OCI-LY3 (cell line): ENCODE data around the gene REEP1.

Experiments used
- H2AFZ ChIP-seq: fragments of 200-600, 300-600 bp; shearing (Covaris generic); 2 replicates; pipeline ENCODE4 v1.6.0; 2014; ENCODE audit warnings: antibody characterized with exemption, low read depth, low read length
- H3K27ac ChIP-seq: fragments of 200-600, 300-600 bp; sonication (generic); 2 replicates; pipeline ENCODE4 v1.5.1; 2014; ENCODE audit warnings: mild to moderate bottlenecking, low read length, moderate library complexity, mixed read lengths
- H3K27me3 ChIP-seq: fragments of 200-600, 300-600 bp; sonication (generic); 2 replicates; pipeline ENCODE4 v1.6.1; 2014; ENCODE audit warnings: low read depth, low read length, mixed read lengths
- H3K36me3 ChIP-seq: fragments of 200-600, 300-600 bp; sonication (generic); replicated peaks from 2 replicates; pipeline ENCODE3; 2014; ENCODE audit warnings: low read depth, low read length, mixed read lengths
- H3K4me1 ChIP-seq: fragments of 300-600, 200-600 bp; sonication (generic); 2 replicates; pipeline ENCODE4 v1.6.1; 2014; ENCODE audit warnings: low read length, mixed read lengths
- H3K4me2 ChIP-seq: fragments of 200-600, 300-600 bp; sonication (generic); 2 replicates; pipeline ENCODE4 v1.6.1; 2014; ENCODE audit warnings: low read length, mixed read lengths
- H3K4me3 ChIP-seq: fragments of 300-600, 200-600 bp; sonication (generic); 2 replicates; pipeline ENCODE4 v1.5.1; 2014; ENCODE audit warnings: antibody characterized with exemption, mild to moderate bottlenecking, low read length, moderate library complexity
- H3K79me2 ChIP-seq: fragments of 300-600, 200-600 bp; shearing (Covaris generic); 2 replicates; pipeline ENCODE4 v1.6.1; 2014; ENCODE audit warnings: mild to moderate bottlenecking, low read length, mixed read lengths
- H3K9ac ChIP-seq: fragments of 300-600, 200-600 bp; shearing (Covaris generic); 2 replicates; pipeline ENCODE4 v1.6.0; 2014; ENCODE audit warnings: mild to moderate bottlenecking, low read length, moderate library complexity
- H3K9me3 ChIP-seq: fragments of 200-600, 300-600 bp; shearing (Covaris generic); 2 replicates; pipeline ENCODE4 v1.6.1; 2014; ENCODE audit warnings: low read length, mixed read lengths; ENCODE audit not compliant: insufficient read depth
- H4K20me1 ChIP-seq: fragments of 200-600, 300-600 bp; sonication (generic); 2 replicates; pipeline ENCODE4 v1.6.1; 2016; ENCODE audit warnings: low read length, mixed read lengths; ENCODE audit not compliant: insufficient read depth
- EZH2phosphoT487 ChIP-seq: fragments of 200-600 bp; shearing (Covaris generic); IDR thresholded peaks from 2 replicates; pipeline ENCODE4 v1.6.1; 2018; ENCODE audit warnings: antibody characterized with exemption, mixed run types, low read depth
- TF ChIP-seq, protein P1 (sequence below): fragments of 200-600, 300-600 bp; sonication (generic); IDR thresholded peaks from 2 replicates; pipeline ENCODE4 v1.5.1; 2014; ENCODE audit warnings: antibody characterized with exemption, low read length, low read depth

REEP1 gene

GRCh38 chr2:86243950-86244733 is 93.3 kb downstream of the REEP1 start:
- no peaks in the 10 kb centered on the region for H4K20me1 ChIP-seq
- H3K79me2 ChIP-seq, result no peaks in the 10 kb centered on the region
- no peak overlapping the region for H2AFZ ChIP-seq
- TF ChIP-seq, protein P1, sequence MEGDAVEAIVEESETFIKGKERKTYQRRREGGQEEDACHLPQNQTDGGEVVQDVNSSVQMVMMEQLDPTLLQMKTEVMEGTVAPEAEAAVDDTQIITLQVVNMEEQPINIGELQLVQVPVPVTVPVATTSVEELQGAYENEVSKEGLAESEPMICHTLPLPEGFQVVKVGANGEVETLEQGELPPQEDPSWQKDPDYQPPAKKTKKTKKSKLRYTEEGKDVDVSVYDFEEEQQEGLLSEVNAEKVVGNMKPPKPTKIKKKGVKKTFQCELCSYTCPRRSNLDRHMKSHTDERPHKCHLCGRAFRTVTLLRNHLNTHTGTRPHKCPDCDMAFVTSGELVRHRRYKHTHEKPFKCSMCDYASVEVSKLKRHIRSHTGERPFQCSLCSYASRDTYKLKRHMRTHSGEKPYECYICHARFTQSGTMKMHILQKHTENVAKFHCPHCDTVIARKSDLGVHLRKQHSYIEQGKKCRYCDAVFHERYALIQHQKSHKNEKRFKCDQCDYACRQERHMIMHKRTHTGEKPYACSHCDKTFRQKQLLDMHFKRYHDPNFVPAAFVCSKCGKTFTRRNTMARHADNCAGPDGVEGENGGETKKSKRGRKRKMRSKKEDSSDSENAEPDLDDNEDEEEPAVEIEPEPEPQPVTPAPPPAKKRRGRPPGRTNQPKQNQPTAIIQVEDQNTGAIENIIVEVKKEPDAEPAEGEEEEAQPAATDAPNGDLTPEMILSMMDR, result peak; percentile 26; the same call in 1 of the 2 replicates
- no peak for TF ChIP-seq EZH2phosphoT487
- H3K27me3 ChIP-seq, result no peaks in the 10 kb centered on the region
- H3K4me1 ChIP-seq, result peaks cover 54% of the 10 kb centered on the region
- no peak overlapping the region for H3K27ac ChIP-seq
- H3K36me3 ChIP-seq, result no peaks in the 10 kb centered on the region
- no peak overlapping the region; the same call in 1 of the 2 replicates for H3K9ac ChIP-seq
- H3K9me3 ChIP-seq, result no peaks in the 10 kb centered on the region
- peak overlapping the region; percentile 47 for H3K4me2 ChIP-seq
- H3K4me3 ChIP-seq, result peak overlapping the region; percentile 0; the same call in 1 of the 2 replicates

DNA sequence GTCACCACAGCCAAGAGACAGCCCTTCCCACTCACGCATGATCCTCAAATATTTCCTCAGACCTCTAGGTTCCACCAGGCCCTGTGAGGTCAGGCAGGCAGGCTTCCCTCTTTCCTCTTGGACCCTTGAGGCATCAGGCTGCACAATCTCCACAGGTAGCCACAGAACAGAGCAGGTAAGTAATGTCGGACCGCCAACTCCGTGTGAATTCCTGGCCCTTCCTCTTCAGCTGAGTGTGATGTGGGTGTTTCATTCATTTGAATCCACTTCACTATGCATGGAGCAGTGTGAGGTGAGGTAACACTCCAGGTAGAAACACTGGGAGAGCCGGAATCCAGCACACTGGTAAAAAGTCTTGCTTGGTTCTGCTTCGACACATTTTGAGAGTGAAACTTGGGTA is 94.2 kb downstream of the REEP1 start:
- Histone ChIP-seq H3K4me3 (no peak overlapping the region), H4K20me1 (no peaks in the 10 kb centered on the region), H3K4me1 (peaks cover 61% of the 10 kb centered on the region), H3K27ac (no peak overlapping the region), H3K9me3 (no peaks in the 10 kb centered on the region), H3K4me2 (peak overlapping the region; percentile 47; the same call in 1 of the 2 replicates), H3K36me3 (no peaks in the 10 kb centered on the region), H3K27me3 (no peaks in the 10 kb centered on the region), H3K9ac (no peak overlapping the region), H3K79me2 (no peaks in the 10 kb centered on the region), H2AFZ (no peak overlapping the region)
- TF ChIP-seq EZH2phosphoT487, result no peak
- TF ChIP-seq, protein P1, result no peak

DNA sequence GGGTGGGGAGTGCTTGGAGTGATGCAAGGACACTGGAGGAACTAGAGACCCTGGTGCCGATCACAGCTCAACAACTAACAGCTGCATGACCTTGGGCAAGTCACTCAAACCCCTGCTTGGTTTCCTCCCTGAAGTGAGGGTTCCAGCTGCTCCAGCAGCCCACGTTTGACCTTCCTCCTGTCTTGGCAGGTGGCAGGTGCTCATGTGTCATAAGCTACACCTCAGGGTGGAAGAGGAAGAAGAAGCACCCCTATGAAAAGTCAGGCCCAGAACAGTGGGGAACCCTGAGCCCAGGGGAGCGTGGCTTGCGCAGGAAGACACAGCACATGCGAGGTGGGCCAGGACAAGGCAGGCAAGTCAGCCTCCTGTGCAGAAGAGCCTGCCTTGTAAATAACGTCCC is 95.8 kb downstream of the REEP1 start:
- Histone ChIP-seq H4K20me1 (no peaks in the 10 kb centered on the region), H3K27me3 (no peaks in the 10 kb centered on the region), H3K9ac (no peak overlapping the region; the same call in 1 of the 2 replicates), H3K27ac (peak overlapping the region; percentile 18; the same call in 1 of the 2 replicates), H3K79me2 (no peaks in the 10 kb centered on the region), H2AFZ (0 out of 2 replicates have a peak overlapping the region, but pooled peaks have one; percentile 10), H3K4me3 (no peak overlapping the region), H3K36me3 (no peaks in the 10 kb centered on the region), H3K4me2 (peak overlapping the region; percentile 29), H3K4me1 (peaks cover 75% of the 10 kb centered on the region), H3K9me3 (no peaks in the 10 kb centered on the region)
- TF ChIP-seq, protein P1, result no peak
- no peak for TF ChIP-seq EZH2phosphoT487

- Histone ChIP-seq H3K27me3 (no peaks in the 10 kb centered on the region), H3K36me3 (no peaks in the 10 kb centered on the region), H3K4me2 (no peak overlapping the region), H4K20me1 (no peaks in the 10 kb centered on the region), H3K27ac (no peak overlapping the region), H2AFZ (no peak overlapping the region), H3K9me3 (no peaks in the 10 kb centered on the region), H3K4me3 (no peak overlapping the region), H3K9ac (no peak overlapping the region), H3K4me1 (peaks cover 75% of the 10 kb centered on the region), H3K79me2 (no peaks in the 10 kb centered on the region)
- TF ChIP-seq, protein P1, result no peak
- no peak for TF ChIP-seq EZH2phosphoT487
Measured at GRCh38 chr2:86240251-86240650, 97.2 kb downstream of the REEP1 start.
